WTC11 (cell line): ENCODE data around the gene BPI. TPM values are rescaled to one million over a fixed set of nuclear protein-coding genes. Genes with fewer than 3 reads are reported as not detected.

Experiments used
- ATAC-seq: fragments of 200-7000 bp; cut with Tn5 transposase; 2 replicates; pipeline ENCODE4 v1.10.0; 2021; ENCODE audit warnings: mild to moderate bottlenecking, moderate library complexity
- CTCF ChIA-PET: fragments of 300-600 bp; sonication (Branson Sonifier 250); formaldehyde crosslinking; loops from one replicate; lab custom pipeline; 2021; ENCODE audit warnings: antibody characterized with exemption; lab: Charles Lee
- POLR2A ChIA-PET: fragments of 350-600 bp; sonication (Branson Sonifier 250); formaldehyde crosslinking; loops from one replicate; lab custom pipeline; 2021; ENCODE audit warnings: antibody characterized with exemption; lab: Charles Lee
- DNase-seq: peaks from one replicate; pipeline ENCODE4 v3.0.0; 2021; ENCODE audit warnings: low spot score
- H3K27ac Mint-ChIP-seq: 2 replicates; pipeline ENCODE4 v1.8.0; 2021; ENCODE audit warnings: mixed read lengths
- H3K27me3 Mint-ChIP-seq: 2 replicates; pipeline ENCODE4 v1.8.0; 2021; ENCODE audit warnings: low read depth, mild to moderate bottlenecking, moderate library complexity, mixed read lengths
- H3K36me3 Mint-ChIP-seq: 2 replicates; pipeline ENCODE4 v1.8.0; 2021; ENCODE audit warnings: mixed read lengths
- H3K4me1 Mint-ChIP-seq: 2 replicates; pipeline ENCODE4 v1.8.0; 2022; ENCODE audit warnings: mixed read lengths
- H3K4me3 Mint-ChIP-seq: 2 replicates; pipeline ENCODE4 v1.8.0; 2021; ENCODE audit warnings: mild to moderate bottlenecking, moderate library complexity, mixed read lengths
- H3K9me3 Mint-ChIP-seq: 2 replicates; pipeline ENCODE4 v1.8.0; 2021; ENCODE audit warnings: mixed read lengths
- ATF6 ChIP-seq: sonication (generic); formaldehyde crosslinking; IDR thresholded peaks from 2 replicates; pipeline ENCODE4 v1.8.1; 2023; ENCODE audit warnings: mild to moderate bottlenecking, missing genetic modification reagents
- CREB1 ChIP-seq: sonication (generic); formaldehyde crosslinking; IDR thresholded peaks from 2 replicates; pipeline ENCODE4 v1.8.0; 2023; ENCODE audit warnings: mild to moderate bottlenecking, missing genetic modification reagents
- ELF4 ChIP-seq: sonication (generic); formaldehyde crosslinking; IDR thresholded peaks from 2 replicates; pipeline ENCODE4 v1.8.1; 2022; ENCODE audit warnings: low read depth, mild to moderate bottlenecking, moderate library complexity, missing genetic modification reagents
- EMX1 ChIP-seq: fragments of 250-450 bp; sonication (Bioruptor Pico); IDR thresholded peaks from 2 replicates; pipeline ENCODE4 v1.8.0; 2021; ENCODE audit warnings: mild to moderate bottlenecking
- IRF2 ChIP-seq: sonication (generic); formaldehyde crosslinking; IDR thresholded peaks from 2 replicates; pipeline ENCODE4 v1.8.0; 2022; ENCODE audit warnings: low read depth, missing genetic modification reagents, borderline replicate concordance
- KAT7 ChIP-seq: sonication (generic); formaldehyde crosslinking; IDR thresholded peaks from 2 replicates; pipeline ENCODE4 v1.8.1; 2023; ENCODE audit warnings: missing genetic modification reagents, mild to moderate bottlenecking, borderline replicate concordance
- NFATC4 ChIP-seq: fragments of 250-450 bp; sonication (Bioruptor Pico); IDR thresholded peaks from 2 replicates; pipeline ENCODE4 v1.9.0; 2021; ENCODE audit warnings: mild to moderate bottlenecking
- NFE2L1 ChIP-seq: sonication (generic); formaldehyde crosslinking; IDR thresholded peaks from 2 replicates; pipeline ENCODE4 v1.8.1; 2023; ENCODE audit warnings: missing genetic modification reagents
- NR1H2 ChIP-seq: sonication (generic); formaldehyde crosslinking; IDR thresholded peaks from 2 replicates; pipeline ENCODE4 v1.9.0; 2021; ENCODE audit warnings: mild to moderate bottlenecking, moderate library complexity, missing genetic modification reagents
- PRDM15 ChIP-seq: sonication (generic); formaldehyde crosslinking; IDR thresholded peaks from 2 replicates; pipeline ENCODE4 v1.8.0; 2022; ENCODE audit warnings: missing genetic modification reagents
- RELA ChIP-seq: sonication (generic); formaldehyde crosslinking; IDR thresholded peaks from 2 replicates; pipeline ENCODE4 v1.8.1; 2022; ENCODE audit warnings: missing genetic modification reagents, mild to moderate bottlenecking, borderline replicate concordance
- SP1 ChIP-seq: sonication (generic); formaldehyde crosslinking; conservative IDR thresholded peaks from 2 replicates; pipeline ENCODE4 v1.8.1; 2022; ENCODE audit warnings: missing genetic modification reagents
- USF2 ChIP-seq: sonication (generic); formaldehyde crosslinking; IDR thresholded peaks from 2 replicates; pipeline ENCODE4 v1.8.1; 2023; ENCODE audit warnings: mild to moderate bottlenecking, missing genetic modification reagents, moderate library complexity
- ZNF317 ChIP-seq: sonication (generic); formaldehyde crosslinking; IDR thresholded peaks from 2 replicates; pipeline ENCODE4 v1.8.1; 2023; ENCODE audit warnings: low read depth, mild to moderate bottlenecking, moderate library complexity, missing genetic modification reagents, borderline replicate concordance
- ZNF396 ChIP-seq: fragments of 250-450 bp; sonication (Bioruptor Pico); IDR thresholded peaks from 2 replicates; pipeline ENCODE4 v1.8.0; 2021; ENCODE audit warnings: mild to moderate bottlenecking, moderate library complexity, borderline replicate concordance
- total RNA-seq: library from RNA; stranded (reverse); gene quantifications from 3 replicates; pipeline ENCODE4 v1.2.3, GENCODE V29; 2021
- TF ChIP-seq, protein P1 (sequence below): fragments of 250-450 bp; sonication (Bioruptor Pico); IDR thresholded peaks from 2 replicates; pipeline ENCODE4 v1.8.0; 2021; ENCODE audit warnings: mild to moderate bottlenecking
- TF ChIP-seq, protein P2 (sequence below): sonication (generic); formaldehyde crosslinking; conservative IDR thresholded peaks from 2 replicates; pipeline ENCODE4 v1.8.1; 2023; ENCODE audit warnings: mild to moderate bottlenecking, low read depth, missing genetic modification reagents, moderate library complexity
- TF ChIP-seq, protein P3 (sequence below): sonication (generic); formaldehyde crosslinking; IDR thresholded peaks from 2 replicates; pipeline ENCODE4 v1.8.0; 2022; ENCODE audit warnings: mild to moderate bottlenecking, missing genetic modification reagents
- TF ChIP-seq, protein P4 (sequence below): fragments of 250-450 bp; sonication (Bioruptor Pico); IDR thresholded peaks from 2 replicates; pipeline ENCODE4 v1.9.0; 2021; ENCODE audit warnings: mild to moderate bottlenecking

The BPI gene
- total RNA-seq, 1 experiment from 2014 or later: not detected

GRCh38 chr20:38353316-38353715, 49.4 kb downstream of the BPI start:
- ATAC-seq (peak; percentile 62), DNase-seq (no peak)
- Mint-ChIP-seq H3K27ac (peak overlapping the region; percentile 24; the same call in 1 of the 2 replicates), H3K4me1 (peaks cover 41% of the 10 kb centered on the region), H3K9me3 (no peaks in the 10 kb centered on the region), H3K36me3 (no peaks in the 10 kb centered on the region), H3K27me3 (no peaks in the 10 kb centered on the region), H3K4me3 (no peak overlapping the region; the same call in 1 of the 2 replicates)
- TF ChIP-seq NFE2L1 (CRISPR knock-in tag): no peak
- TF ChIP-seq, protein P1, sequence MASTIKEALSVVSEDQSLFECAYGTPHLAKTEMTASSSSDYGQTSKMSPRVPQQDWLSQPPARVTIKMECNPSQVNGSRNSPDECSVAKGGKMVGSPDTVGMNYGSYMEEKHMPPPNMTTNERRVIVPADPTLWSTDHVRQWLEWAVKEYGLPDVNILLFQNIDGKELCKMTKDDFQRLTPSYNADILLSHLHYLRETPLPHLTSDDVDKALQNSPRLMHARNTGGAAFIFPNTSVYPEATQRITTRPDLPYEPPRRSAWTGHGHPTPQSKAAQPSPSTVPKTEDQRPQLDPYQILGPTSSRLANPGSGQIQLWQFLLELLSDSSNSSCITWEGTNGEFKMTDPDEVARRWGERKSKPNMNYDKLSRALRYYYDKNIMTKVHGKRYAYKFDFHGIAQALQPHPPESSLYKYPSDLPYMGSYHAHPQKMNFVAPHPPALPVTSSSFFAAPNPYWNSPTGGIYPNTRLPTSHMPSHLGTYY (CRISPR knock-in tag): no peak
- no peak for TF ChIP-seq PRDM15
- TF ChIP-seq ELF4 (CRISPR knock-in tag): no peak
- TF ChIP-seq USF2: no peak
- no peak for TF ChIP-seq RELA (CRISPR knock-in tag)
- TF ChIP-seq ZNF317 (CRISPR knock-in tag): no peak
- TF ChIP-seq NR1H2: no peak
- TF ChIP-seq ZNF396 (CRISPR knock-in tag): no peak
- TF ChIP-seq KAT7 (CRISPR knock-in tag): no peak
- no peak for TF ChIP-seq EMX1
- TF ChIP-seq ATF6 (CRISPR knock-in tag): no peak
- TF ChIP-seq IRF2 (CRISPR knock-in tag): no peak
- TF ChIP-seq SP1: no peak
- TF ChIP-seq, protein P2, sequence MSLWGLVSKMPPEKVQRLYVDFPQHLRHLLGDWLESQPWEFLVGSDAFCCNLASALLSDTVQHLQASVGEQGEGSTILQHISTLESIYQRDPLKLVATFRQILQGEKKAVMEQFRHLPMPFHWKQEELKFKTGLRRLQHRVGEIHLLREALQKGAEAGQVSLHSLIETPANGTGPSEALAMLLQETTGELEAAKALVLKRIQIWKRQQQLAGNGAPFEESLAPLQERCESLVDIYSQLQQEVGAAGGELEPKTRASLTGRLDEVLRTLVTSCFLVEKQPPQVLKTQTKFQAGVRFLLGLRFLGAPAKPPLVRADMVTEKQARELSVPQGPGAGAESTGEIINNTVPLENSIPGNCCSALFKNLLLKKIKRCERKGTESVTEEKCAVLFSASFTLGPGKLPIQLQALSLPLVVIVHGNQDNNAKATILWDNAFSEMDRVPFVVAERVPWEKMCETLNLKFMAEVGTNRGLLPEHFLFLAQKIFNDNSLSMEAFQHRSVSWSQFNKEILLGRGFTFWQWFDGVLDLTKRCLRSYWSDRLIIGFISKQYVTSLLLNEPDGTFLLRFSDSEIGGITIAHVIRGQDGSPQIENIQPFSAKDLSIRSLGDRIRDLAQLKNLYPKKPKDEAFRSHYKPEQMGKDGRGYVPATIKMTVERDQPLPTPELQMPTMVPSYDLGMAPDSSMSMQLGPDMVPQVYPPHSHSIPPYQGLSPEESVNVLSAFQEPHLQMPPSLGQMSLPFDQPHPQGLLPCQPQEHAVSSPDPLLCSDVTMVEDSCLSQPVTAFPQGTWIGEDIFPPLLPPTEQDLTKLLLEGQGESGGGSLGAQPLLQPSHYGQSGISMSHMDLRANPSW (CRISPR knock-in tag): no peak
- no peak for TF ChIP-seq CREB1
- TF ChIP-seq, protein P3, sequence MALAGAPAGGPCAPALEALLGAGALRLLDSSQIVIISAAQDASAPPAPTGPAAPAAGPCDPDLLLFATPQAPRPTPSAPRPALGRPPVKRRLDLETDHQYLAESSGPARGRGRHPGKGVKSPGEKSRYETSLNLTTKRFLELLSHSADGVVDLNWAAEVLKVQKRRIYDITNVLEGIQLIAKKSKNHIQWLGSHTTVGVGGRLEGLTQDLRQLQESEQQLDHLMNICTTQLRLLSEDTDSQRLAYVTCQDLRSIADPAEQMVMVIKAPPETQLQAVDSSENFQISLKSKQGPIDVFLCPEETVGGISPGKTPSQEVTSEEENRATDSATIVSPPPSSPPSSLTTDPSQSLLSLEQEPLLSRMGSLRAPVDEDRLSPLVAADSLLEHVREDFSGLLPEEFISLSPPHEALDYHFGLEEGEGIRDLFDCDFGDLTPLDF (CRISPR knock-in tag): no peak
- TF ChIP-seq, protein P4, sequence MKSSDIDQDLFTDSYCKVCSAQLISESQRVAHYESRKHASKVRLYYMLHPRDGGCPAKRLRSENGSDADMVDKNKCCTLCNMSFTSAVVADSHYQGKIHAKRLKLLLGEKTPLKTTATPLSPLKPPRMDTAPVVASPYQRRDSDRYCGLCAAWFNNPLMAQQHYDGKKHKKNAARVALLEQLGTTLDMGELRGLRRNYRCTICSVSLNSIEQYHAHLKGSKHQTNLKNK (CRISPR knock-in tag): no peak
- TF ChIP-seq NFATC4 (CRISPR knock-in tag): no peak
- ChIA-PET CTCF (interaction anchor here (0.6 to 12.6 kb wide), 7 partner anchors 14 to 429 kb away, joined by 3 to 329 read pairs (median 5); no protein-coding TSS in a partner anchor), POLR2A (interaction anchor here (0.5 to 1.8 kb wide), 6 partner anchors 11 to 220 kb away, joined by 3 to 10 read pairs (median 4); no protein-coding TSS in a partner anchor)
